Measurements from ENCODE around the gene CATSPERB. TPM values are rescaled to one million over a fixed set of nuclear protein-coding genes. Genes with fewer than 3 reads are reported as not detected.

Gene CATSPERB
- total and polyA plus RNA-seq, 2 donors (not counting 3 experiments of a cell fraction or from before 2014, with no cell fraction given), result not detected

DNA sequence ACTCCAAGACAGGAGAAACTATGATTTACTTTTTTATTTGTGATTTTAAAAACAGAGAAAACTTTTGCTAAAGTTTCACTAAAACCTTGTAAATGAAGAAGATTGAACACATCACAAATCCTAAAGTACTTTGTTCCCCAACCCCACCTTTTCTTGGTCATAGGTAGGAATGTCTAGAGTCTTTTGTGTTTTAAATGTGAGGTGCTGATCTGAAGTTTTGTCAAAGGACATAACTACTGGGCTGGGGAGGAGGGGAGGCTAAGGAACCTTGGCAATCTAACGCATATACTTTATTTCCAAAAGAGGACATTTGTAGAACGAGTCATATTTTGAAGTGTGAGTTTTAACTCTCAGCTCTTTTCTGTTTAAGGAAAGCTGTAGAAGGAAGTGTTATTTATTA, 37.2 kb downstream of the CATSPERB start:
- Histone ChIP-seq H3K9me3 (replicated peaks; ENCODE audit: control insufficient read depth, insufficient read depth, low read length) (no peaks in the 10 kb centered on the region), H3K4me3 (replicated peaks in 1 of 3; ENCODE audit: insufficient read depth in 1 of 3, low read depth in 1 of 3, low read length in 3 of 3) (no peak overlapping the region), H4K20me1 (replicated peaks; ENCODE audit: control insufficient read depth, extremely low read depth, insufficient read depth, low read length) (no peaks in the 10 kb centered on the region), H2AFZ (ENCODE audit: low read depth, low read length) (no peak overlapping the region), H3K36me3 (ENCODE audit: control insufficient read depth in 2 of 2, extremely low read depth in 1 of 2, insufficient read depth in 2 of 2, low read length in 2 of 2) (no peaks in the 10 kb centered on the region), H3K79me2 (ENCODE audit: control insufficient read depth, insufficient read depth, low read length) (no peaks in the 10 kb centered on the region), H3K27ac (ENCODE audit: insufficient read depth, low read depth, low read length) (no peak overlapping the region), H3K4me2 (ENCODE audit: insufficient read depth, low read length) (no peak overlapping the region), H3K9me1 (replicated peaks; ENCODE audit: control insufficient read depth, extremely low read depth, insufficient read depth, low read length) (no peaks in the 10 kb centered on the region), H3K9ac (replicated peaks; ENCODE audit: extremely low read depth, insufficient read depth, low read length) (no peak overlapping the region), H3K27me3 (ENCODE audit: control insufficient read depth in 2 of 2, insufficient read depth in 2 of 2, low read length in 2 of 2) (no peaks in the 10 kb centered on the region), H3K4me1 (ENCODE audit: control insufficient read depth, extremely low read depth, insufficient read depth, low read length) (no peaks in the 10 kb centered on the region)
- BruUV-seq (replicated peaks), result no TSS peak
- POLR2A ChIA-PET, result no interaction called here
- FAIRE-seq, result no peak
- dilution Hi-C loops (cut with MboI; ENCODE audit: extremely low pct_ligation_motif_present, low sequenced_read_pairs) (no loop called here), intact Hi-C loops (cut with micrococcal nuclease) (no loop called here)
- TF ChIP-seq POLR2AphosphoS5 (IDR thresholded peaks at IDR 0.05; ENCODE audit: insufficient read depth, low read depth, low read length), result no peak
- no peak for TF ChIP-seq EZH2 (IDR thresholded peaks at IDR 0.05; ENCODE audit: borderline replicate concordance, low read depth, low read length, severe bottlenecking)
- no peak for TF ChIP-seq FOS (IDR thresholded peaks at IDR 0.05; ENCODE audit: borderline replicate concordance, insufficient read depth, low read length)
- no peak for TF ChIP-seq POLR2A (IDR thresholded peaks at IDR 0.05; ENCODE audit: low read depth, low read length)
- TF ChIP-seq GATA2 (IDR thresholded peaks at IDR 0.05; ENCODE audit: insufficient read depth, insufficient read length, low read depth, low read length), result no peak
- TF ChIP-seq, protein P1, sequence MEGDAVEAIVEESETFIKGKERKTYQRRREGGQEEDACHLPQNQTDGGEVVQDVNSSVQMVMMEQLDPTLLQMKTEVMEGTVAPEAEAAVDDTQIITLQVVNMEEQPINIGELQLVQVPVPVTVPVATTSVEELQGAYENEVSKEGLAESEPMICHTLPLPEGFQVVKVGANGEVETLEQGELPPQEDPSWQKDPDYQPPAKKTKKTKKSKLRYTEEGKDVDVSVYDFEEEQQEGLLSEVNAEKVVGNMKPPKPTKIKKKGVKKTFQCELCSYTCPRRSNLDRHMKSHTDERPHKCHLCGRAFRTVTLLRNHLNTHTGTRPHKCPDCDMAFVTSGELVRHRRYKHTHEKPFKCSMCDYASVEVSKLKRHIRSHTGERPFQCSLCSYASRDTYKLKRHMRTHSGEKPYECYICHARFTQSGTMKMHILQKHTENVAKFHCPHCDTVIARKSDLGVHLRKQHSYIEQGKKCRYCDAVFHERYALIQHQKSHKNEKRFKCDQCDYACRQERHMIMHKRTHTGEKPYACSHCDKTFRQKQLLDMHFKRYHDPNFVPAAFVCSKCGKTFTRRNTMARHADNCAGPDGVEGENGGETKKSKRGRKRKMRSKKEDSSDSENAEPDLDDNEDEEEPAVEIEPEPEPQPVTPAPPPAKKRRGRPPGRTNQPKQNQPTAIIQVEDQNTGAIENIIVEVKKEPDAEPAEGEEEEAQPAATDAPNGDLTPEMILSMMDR (IDR thresholded peaks at IDR 0.05; ENCODE audit: extremely low read depth in 1 of 2, insufficient read depth in 1 of 2, low read depth in 1 of 2, low read length in 2 of 2), result no peak
- TF ChIP-seq, protein P2, sequence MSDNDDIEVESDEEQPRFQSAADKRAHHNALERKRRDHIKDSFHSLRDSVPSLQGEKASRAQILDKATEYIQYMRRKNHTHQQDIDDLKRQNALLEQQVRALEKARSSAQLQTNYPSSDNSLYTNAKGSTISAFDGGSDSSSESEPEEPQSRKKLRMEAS (IDR thresholded peaks at IDR 0.05; ENCODE audit: insufficient read depth, insufficient read length), result no peak
- no peak for TF ChIP-seq JUN (IDR thresholded peaks at IDR 0.05; ENCODE audit: borderline replicate concordance, insufficient read depth, insufficient read length, low read depth)
- TF ChIP-seq MYC (IDR thresholded peaks at IDR 0.05; ENCODE audit: low read depth, low read length), result no peak
- no peak for DNase-seq (ENCODE audit: low read depth, low spot score)
- CTCF ChIA-PET, result no interaction called here

Data from endothelial cell of umbilical vein (primary cell).